ENCODE measurements around the gene MMEL1.

DNA sequence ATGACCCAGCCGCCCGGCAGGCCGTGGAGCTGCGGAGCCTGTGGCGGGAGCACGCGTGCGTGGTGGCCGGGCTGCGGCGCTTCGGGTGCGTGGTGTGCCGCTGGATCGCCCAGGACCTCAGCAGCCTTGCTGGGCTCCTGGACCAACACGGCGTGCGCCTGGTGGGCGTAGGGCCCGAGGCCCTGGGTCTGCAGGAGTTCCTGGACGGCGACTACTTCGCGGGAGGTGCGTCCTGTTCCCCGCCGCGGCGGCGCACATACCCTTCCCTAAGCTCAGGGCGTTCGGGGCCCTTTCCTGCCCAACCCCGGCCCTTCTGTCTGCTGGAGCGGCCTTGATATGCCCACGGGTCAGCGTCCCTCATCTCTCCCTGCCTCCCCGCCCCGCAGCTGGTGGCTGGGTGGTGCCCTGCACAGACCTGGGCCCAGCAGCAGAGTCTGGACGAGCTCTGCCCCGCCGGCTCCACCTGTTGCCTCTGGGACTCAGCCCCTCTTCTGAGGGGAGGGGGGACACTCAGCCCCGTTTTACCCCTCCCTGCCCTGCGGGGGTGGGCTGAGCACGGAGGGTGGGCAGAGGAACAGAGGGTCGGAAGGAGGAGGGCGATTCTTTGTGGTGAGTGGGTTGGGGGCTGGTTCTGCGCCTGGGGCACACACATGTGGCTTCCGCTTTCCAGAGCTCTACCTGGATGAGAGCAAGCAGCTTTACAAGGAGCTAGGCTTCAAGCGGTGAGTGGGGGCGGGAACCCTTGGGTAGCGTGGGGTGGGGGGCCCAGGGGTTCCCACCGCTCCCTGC is 45.6 kb downstream of the MMEL1 start:
- no peak for TF ChIP-seq POLR2AphosphoS5 (IDR thresholded peaks at IDR 0.05; ENCODE audit: low read depth, low read length)
- TF ChIP-seq, protein P1, sequence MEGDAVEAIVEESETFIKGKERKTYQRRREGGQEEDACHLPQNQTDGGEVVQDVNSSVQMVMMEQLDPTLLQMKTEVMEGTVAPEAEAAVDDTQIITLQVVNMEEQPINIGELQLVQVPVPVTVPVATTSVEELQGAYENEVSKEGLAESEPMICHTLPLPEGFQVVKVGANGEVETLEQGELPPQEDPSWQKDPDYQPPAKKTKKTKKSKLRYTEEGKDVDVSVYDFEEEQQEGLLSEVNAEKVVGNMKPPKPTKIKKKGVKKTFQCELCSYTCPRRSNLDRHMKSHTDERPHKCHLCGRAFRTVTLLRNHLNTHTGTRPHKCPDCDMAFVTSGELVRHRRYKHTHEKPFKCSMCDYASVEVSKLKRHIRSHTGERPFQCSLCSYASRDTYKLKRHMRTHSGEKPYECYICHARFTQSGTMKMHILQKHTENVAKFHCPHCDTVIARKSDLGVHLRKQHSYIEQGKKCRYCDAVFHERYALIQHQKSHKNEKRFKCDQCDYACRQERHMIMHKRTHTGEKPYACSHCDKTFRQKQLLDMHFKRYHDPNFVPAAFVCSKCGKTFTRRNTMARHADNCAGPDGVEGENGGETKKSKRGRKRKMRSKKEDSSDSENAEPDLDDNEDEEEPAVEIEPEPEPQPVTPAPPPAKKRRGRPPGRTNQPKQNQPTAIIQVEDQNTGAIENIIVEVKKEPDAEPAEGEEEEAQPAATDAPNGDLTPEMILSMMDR (IDR thresholded peaks at IDR 0.05): no peak
- TF ChIP-seq SIN3A (IDR thresholded peaks at IDR 0.05; ENCODE audit: borderline replicate concordance, insufficient read depth, low read depth, low read length): no peak

Data from Panc1 (cell line).